ENCODE measurements around the gene ARHGAP26. TPM values are rescaled to one million over a fixed set of nuclear protein-coding genes. Genes with fewer than 3 reads are reported as not detected.

ARHGAP26 gene
- total and polyA plus RNA-seq, 10 donors: 4.2 to 148 (median 55.5) TPM

DNA sequence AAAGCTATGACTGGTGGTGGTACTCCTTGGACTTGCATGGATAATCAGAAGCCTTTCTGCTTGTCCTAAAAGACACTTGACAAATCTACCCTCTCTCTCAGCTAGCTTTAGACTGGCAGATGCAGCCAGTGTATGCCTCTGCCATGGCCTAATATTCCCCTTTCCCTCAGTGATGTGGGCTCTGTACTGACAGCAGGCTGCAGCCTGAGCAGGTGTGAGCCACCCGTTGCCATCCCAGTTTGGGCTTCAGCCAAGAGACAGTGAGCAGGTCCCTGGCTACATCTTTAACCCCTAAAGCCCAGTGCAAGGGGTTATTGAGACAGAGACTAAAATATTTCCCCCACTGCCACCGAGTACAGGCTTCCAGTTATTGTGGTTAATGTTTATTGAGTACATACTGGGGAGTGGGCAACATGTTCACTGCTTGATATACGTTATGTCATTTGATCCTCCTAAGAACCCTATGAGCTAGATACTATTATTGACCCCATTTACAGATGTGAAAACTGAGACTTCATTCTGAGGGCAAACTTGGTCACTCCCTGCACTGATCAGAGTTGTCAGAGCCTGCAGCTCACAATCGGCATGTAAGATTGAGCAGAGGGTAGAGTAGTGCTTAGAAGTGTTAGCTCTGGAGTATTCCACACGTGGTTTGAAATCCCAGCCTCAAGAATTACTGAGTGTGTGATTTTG, 254.2 kb downstream of the ARHGAP26 start:
- WGBS, 5 donors: 83 to 89% (median 86%) methylated on average over 5 of the region's 5 CpGs
- Histone ChIP-seq H3K27me3 (replicated peaks in 1 of 7) (no peaks in the 10 kb centered on the region), H3K4me3 (no peak overlapping the region), H3K9me3 (no peaks in the 10 kb centered on the region), H3K36me3 (peaks cover 0 to 18% (median 0%) of the 10 kb centered on the region in 6 donors), H3K27ac (no peak overlapping the region), H3K4me1 (peaks cover 0 to 25% (median 9%) of the 10 kb centered on the region in 6 donors)
- no peak for DNase-seq
- no peak for TF ChIP-seq POLR2A (IDR thresholded peaks at IDR 0.05)
- TF ChIP-seq, protein P1, sequence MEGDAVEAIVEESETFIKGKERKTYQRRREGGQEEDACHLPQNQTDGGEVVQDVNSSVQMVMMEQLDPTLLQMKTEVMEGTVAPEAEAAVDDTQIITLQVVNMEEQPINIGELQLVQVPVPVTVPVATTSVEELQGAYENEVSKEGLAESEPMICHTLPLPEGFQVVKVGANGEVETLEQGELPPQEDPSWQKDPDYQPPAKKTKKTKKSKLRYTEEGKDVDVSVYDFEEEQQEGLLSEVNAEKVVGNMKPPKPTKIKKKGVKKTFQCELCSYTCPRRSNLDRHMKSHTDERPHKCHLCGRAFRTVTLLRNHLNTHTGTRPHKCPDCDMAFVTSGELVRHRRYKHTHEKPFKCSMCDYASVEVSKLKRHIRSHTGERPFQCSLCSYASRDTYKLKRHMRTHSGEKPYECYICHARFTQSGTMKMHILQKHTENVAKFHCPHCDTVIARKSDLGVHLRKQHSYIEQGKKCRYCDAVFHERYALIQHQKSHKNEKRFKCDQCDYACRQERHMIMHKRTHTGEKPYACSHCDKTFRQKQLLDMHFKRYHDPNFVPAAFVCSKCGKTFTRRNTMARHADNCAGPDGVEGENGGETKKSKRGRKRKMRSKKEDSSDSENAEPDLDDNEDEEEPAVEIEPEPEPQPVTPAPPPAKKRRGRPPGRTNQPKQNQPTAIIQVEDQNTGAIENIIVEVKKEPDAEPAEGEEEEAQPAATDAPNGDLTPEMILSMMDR (IDR thresholded peaks at IDR 0.05 in 8 of 11, conservative IDR thresholded peaks at IDR 0.05 in 3 of 11): no peak
- no peak for TF ChIP-seq POLR2AphosphoS5 (IDR thresholded peaks at IDR 0.05)
- intact Hi-C loops (cut with DNase I; ENCODE audit: low total_unique reads): no loop called here

DNA sequence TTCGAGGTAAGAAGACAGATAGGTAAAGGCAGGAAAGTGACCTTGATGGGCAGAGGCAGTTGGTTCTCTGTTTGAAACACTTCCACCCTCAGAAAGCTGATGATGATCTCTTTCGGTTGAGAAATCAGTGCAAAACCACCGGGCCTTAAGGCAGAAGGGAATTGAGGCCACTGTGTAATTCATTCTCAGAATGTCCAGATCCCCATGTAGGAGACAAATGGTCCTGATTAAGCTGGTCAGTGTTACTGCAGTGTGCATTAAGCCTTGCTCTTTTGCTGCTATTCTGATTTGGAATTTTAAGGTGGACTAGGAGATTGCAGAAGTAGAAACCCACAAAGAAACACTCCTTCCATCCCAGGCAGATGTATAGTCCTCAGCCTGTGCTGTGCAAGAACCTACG, 255.2 kb downstream of the ARHGAP26 start:
- H3K36me3 ChIP-seq: peaks cover 0 to 9% (median 0%) of the 10 kb centered on the region in 6 donors
- 59 to 75% (median 72%) methylated on average over 4 of the region's 4 CpGs for WGBS, 5 donors
- no peaks in the 10 kb centered on the region for H3K27me3 ChIP-seq (replicated peaks in 1 of 7)
- DNase-seq: no peak
- intact Hi-C loops (cut with DNase I; ENCODE audit: low total_unique reads): no loop called here
- H3K4me3 ChIP-seq: no peak overlapping the region
- peaks cover 5 to 28% (median 17%) of the 10 kb centered on the region in 6 donors for H3K4me1 ChIP-seq
- no peak overlapping the region for H3K27ac ChIP-seq
- H3K9me3 ChIP-seq: no peaks in the 10 kb centered on the region
- TF ChIP-seq, protein P1 (IDR thresholded peaks at IDR 0.05 in 8 of 11, conservative IDR thresholded peaks at IDR 0.05 in 3 of 11): no peak
- no peak for TF ChIP-seq POLR2AphosphoS5 (IDR thresholded peaks at IDR 0.05)

DNA sequence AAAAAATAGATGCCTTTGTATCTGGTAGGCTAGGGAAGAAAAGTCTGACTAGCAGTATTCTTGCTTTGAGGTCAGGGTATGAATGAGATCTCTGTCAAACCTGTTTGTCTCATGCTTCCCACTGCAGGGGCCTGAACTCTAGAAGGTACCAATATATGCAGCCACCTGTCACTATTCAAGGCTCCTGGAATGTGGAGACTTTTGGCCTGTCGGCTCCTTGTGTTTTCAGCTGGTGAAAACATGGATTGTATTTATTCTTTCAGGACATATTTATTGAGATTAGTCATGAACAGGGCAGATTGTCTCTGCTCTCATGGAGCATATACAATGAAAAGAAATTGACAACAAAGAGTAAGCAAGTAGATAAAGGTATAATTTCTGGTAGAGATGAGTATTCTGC, 255.8 kb downstream of the ARHGAP26 start:
- H3K4me1 ChIP-seq: peaks cover 5 to 34% (median 22%) of the 10 kb centered on the region in 6 donors
- intact Hi-C loops (cut with DNase I; ENCODE audit: low total_unique reads): no loop called here

DNA sequence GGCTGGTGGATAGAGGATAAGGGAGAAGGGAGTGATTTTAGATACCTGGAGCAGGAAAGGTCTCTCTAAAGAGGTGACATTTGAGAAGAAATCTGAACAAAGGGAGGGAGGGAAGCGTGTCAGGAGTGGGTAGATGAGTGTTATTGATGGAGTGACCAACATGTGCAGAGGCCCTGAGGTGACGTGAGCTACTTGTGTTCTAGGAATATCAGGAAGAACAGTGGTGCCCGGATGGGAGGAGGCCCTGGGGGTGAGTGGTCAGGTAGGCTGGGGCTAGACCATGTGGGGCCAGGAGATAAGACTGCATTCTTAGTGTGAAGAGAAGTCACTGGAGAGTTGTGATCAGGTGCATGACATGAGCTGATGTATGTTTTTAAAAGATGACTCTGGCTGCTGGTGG, 256.2 kb downstream of the ARHGAP26 start:
- Histone ChIP-seq H3K27me3 (replicated peaks in 1 of 7) (no peaks in the 10 kb centered on the region), H3K36me3 (peaks cover 0 to 14% (median 0%) of the 10 kb centered on the region in 6 donors), H3K9me3 (no peaks in the 10 kb centered on the region), H3K27ac (no peak overlapping the region), H3K4me3 (no peak overlapping the region), H3K4me1 (peaks cover 5 to 38% (median 21%) of the 10 kb centered on the region in 6 donors)
- DNase-seq: no peak
- intact Hi-C loops (cut with DNase I; ENCODE audit: low total_unique reads): no loop called here
- TF ChIP-seq POLR2AphosphoS5 (IDR thresholded peaks at IDR 0.05) (no peak), POLR2A (IDR thresholded peaks at IDR 0.05) (no peak)
- TF ChIP-seq, protein P1 (IDR thresholded peaks at IDR 0.05 in 8 of 11, conservative IDR thresholded peaks at IDR 0.05 in 3 of 11): no peak
- 92 to 99% (median 94%) methylated on average over 3 of the region's 3 CpGs for WGBS, 5 donors

More for the DNA sequence above, 255.8 kb downstream of the ARHGAP26 start:
- Histone ChIP-seq H3K4me3 (no peak overlapping the region), H3K9me3 (no peaks in the 10 kb centered on the region), H3K27me3 (replicated peaks in 1 of 7) (no peaks in the 10 kb centered on the region), H3K36me3 (peaks cover 0 to 11% (median 0%) of the 10 kb centered on the region in 6 donors), H3K27ac (no peak overlapping the region)
- 94 to 100% (median 96%) methylated on average over 1 of the region's 1 CpG for WGBS, 5 donors
- TF ChIP-seq POLR2AphosphoS5 (IDR thresholded peaks at IDR 0.05): no peak
- no peak for TF ChIP-seq POLR2A (IDR thresholded peaks at IDR 0.05)
- TF ChIP-seq, protein P1 (IDR thresholded peaks at IDR 0.05 in 8 of 11, conservative IDR thresholded peaks at IDR 0.05 in 3 of 11): no peak
- DNase-seq: no peak
